Stimulated activated CD4-positive, alpha-beta T cell treated with anti-CD3 and anti-CD28 coated beads, TNF-alpha, amount 100 ng/mL, for 48 hours (primary cell): Measurements from ENCODE around the gene MYRIP.

Experiments used
- DNase-seq, 3 donors: peaks; one replicate each; pipeline ENCODE4 v3.0.0-alpha.2; 2020; ENCODE audit warnings: low read depth in 3 of 3

Gene MYRIP

DNA sequence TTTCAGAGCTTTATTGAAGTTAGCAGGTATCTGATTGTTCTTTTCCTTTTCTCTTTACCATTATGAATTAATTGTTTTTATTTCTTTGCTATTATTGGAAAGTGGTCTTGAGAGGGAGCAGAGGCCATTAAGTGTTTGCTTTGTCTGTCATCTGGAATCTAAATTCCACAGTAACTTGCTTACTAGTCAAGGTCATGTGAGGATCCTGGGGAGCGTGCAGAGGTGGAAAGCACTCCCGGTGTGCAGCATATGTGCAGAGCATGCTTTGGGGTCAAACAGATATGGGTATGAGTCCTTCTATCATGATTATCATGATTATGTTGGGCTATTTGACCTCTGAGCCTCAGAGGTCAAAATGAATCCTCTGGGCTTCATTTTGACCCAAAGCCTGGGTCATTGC is 96.4 kb downstream of the MYRIP start:
- DNase-seq, result no peak

DNA sequence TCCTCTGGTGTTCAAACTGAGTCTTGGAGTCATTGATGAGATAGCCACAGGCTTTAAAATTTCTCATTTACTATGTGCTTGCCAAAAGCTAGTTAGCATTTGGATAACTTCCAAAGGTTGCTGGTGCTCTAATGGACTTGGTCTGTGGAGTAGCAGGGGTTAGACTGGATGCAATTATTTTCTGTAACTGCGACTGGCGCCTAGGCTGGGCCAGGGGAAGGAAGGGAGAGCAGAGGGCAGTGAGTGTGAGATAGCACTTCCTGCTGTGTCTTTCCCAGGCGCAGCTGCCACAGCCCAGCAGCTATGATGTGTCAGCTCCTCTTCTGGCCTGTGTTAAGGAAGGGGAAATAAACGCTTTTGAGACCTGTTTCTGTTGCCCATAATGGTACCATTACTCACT is 98.6 kb downstream of the MYRIP start:
- no peak for DNase-seq

DNA sequence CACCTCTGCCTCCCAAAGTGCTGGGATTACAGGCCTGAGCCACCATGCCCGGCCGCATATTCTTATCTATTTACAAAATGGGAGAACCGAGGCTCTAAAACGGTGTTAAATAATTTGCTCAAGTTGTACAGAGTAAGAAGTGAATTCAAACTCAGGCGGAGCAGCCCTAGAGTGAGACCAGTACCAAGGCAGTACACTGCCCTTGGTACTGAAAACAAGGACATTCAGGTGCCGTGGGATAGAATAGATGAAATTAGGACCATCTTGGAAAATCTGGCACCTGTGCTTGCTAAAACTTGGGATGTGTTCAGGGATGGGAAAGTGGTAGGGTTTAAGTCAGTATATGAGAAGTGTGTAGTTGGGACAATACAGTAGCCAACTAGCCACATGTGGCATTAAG is 100.7 kb downstream of the MYRIP start:
- DNase-seq, result no peak

DNA sequence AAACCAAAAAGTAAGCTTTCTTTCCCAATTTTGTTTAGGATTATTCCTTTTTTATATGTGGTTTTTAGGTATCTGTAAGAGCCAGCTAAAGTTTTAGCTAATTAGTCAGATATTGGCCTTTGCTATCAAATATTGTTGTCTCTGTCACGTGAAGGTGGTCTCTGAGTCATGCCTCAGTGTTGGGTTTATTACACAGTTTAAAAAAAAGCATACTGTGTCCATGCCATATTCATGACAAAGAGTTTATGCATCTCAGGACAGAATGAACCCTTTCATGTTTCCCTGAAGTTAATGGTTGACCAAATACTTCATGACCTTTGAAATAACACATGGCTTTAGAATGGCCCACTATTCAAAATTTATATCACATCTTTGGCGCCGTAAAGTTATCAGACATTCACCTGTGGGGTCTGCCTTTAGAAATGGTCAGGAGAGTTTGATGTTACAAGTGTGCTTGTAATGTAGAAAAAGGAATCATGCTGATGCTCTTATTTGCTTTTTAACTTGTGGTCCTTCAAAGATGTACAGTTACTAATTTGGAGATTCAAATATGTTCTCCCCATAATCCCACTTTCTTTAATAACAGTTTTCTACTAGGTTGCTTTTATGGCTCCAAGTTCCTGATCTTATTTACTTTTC is 101.5 kb downstream of the MYRIP start:
- no peak for DNase-seq

DNA sequence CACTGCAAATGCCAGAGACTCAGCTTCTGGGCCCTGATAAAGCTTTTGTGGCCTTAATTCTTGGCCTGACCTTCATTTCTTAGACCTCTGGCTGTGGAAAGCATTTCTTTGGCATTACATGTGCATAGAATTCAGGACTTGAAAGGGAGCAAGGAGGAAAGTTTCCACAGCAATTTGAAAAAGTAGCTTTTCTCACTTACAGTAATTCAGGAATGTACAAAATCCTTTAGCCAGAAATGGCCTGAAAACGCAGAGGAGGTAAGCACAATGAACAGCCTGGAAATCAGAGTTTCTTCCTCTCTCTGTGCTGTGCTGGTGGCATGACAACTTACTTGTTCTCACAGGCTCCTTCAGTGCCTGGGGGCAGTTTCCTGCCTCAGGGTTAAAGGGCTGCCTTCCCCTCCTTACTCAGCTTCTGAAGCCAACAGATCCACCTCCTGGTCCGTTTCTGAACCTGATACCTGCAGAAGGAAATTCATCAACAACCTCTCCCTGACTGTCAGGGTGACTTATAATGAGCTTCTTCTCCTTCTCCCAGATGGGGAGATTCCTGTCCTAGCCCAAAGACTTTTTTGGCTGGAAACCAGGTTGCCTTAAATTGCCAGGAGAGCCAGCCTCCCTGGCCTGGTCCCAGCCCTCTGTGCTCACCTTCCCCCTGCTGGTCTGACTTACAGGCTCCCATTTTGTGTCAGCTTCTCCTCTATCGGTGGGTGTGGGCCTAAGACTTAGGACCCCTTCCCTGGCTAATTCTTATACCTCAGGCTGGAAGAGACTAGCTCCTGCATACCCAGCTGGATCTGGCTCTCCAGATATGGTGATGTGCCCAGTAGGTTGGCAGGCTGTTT is 102.3 kb downstream of the MYRIP start:
- no peak for DNase-seq

DNA sequence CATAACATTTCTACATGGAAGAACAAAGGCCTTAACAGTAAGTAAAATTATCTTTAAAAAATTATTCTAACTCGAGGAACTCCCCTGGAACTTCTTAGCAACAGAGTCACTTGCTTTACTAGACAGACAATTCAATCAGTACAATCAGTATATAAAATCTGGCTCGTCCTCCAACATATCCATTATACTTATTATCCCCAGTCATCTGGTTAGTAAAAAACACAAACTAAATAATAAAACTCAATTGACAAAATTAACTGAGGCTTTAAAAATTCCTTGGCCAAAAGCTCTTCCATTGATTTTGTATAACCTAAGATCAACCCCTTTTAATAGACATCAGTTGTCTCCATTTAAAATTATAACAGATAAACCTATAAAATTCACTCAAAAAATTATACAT is 105.6 kb downstream of the MYRIP start:
- no peak for DNase-seq

DNA sequence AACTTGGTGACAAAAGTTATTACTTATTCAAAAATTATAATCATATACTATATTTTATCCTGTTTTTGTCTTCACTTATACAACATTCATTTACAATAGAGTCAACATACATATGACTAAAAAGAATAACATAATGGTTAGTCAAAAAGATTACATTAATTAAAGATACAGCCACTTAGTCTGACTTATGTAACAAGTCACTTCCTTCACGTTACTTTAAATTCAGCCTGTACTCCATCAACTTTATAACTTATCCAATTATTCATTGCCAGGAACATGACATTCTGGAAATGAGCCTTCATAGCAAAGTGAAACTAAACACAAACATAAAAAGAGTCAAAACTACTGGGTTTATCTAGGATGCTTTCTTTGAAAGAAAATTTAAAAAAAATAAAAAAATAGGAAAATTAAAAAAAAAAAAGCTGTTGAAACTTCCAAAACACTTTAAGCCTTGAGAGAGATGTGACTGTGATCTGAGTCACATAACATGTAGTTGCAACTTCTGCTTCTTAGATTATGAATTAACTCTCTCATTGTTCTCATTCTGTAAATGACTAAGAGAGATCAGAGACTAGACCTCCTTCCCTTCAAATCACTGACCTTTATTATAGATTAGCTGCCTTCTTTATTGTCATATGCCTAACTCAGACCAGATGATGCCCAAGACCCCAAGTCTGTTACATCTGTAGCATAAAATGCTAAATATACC is 107.8 kb downstream of the MYRIP start:
- DNase-seq, result no peak

DNA sequence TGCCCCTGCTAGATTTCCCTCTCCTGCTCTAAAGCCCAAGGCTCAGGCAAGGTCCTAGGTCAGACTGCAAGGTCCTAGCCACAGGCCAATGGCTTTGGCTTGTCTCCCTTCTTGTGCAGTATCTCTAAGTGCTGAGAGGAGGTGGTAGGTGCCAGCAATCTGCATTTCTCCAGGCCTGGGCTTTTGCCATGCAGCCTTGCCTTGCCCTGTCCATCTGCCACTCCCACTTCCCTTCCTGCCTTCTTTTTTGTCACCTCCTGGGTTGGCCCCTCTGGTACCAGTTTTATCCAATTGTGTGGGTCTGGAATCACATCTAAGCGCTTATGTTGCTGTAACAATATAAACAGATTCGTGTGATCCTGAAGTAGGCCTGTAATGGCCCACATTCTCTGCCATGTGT is 109.9 kb downstream of the MYRIP start:
- DNase-seq, result no peak

DNA sequence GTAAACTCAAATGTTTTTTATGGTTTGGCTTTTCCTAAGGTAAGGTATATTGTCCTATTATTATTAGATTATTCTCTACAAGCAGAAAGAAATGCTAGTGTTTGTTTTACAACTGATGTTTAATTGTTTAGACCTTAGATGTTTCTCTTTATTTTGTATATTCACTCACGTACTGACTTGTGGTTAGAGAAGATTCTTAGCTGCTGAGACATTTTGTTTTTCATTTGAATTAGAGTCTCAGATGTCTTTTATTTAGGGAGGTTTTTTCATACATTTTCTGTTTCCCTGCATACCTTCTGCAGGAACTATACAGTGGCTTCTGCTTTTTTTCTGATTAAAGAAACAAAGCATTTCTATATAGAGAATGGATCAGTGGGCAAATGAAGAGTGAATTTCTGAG is 110.9 kb downstream of the MYRIP start:
- no peak for DNase-seq

DNA sequence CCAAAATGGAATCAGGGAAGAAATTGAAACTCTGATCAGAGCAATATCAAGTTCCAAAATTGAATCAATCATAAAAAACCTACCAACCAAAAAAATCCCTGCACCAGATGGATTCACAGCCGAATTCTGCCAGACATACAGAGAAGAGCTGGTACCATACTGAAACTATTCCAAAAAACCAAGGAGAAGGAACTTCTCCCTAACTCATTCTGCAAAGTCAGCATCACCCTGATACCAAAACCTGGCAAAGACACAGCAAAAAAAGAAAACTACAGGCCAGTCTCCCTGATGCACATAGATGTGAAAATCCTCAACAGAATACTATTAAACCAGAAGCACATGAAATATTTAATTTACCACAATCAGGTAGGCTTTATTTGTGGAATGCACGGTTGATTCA is 118.1 kb downstream of the MYRIP start:
- DNase-seq, result no peak

DNA sequence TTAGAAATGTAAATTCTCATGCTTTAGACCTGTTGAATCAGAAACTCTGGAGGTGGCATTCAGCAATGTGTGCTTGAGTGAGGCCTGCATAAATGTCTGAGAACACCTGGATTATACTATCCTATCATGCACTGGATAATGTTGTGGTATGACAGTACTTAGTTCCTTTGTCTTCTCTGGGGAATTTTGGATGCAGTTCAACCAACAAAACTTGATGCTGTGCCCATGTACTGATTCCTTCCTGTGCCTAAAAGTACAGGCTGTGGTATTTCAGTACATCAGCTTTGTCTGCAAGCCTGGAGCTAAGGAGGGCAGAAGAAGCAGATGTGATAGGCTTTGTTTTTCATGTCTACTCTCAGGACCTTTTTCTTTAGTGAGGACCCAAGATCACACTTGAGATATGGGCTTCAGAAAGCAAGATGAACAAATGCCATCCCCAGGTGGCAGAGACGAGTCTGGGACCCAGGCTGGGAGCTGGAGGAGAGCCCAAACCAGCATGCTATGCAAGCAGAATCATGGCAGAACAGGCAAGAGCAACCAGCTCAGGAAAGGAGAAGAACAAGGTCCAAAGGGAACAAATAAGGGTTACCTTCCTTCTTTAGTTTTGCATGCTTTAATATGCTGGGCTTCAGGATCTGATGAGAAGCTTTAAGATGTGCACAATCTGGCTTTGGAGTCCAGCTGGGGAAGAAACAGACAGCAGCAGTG is 124.7 kb downstream of the MYRIP start:
- no peak for DNase-seq

DNA sequence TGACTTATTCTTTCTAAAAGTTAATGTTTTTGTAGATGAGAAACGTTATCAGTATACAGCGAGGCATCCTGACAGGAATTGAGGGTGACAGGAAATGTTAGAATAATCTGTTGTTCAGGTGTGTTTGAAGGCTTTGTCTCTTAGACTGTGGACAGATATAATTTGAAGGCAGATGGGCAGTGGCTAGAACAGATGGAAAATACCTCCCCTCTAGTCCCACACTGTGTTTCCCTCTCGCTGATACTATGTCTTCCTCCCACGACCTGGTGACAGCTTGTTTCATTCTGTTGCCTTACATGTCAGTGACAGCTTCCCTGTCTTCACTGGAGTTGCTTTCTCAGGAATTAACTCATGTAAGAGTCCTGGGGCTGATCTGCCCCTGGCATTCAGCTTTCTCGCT is 125.3 kb downstream of the MYRIP start:
- no peak for DNase-seq

DNA sequence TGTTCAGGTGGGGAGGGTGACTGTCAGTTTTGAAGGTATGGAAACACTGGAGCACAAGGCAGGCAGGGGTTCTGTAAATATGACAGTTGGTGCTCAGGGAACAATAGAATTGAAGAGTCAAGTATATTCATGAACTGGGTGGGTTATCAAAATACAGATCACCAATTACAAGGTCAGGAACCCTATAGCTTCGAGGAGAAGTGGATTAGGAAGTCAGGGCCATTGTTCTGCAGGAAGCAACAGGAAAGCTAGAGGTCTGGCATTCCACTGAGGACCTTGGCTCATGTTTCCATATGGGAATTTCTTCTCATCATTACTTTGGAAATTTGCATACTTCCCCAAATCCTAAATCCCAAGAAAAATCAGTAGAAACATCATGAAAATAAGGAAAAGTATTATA is 125.9 kb downstream of the MYRIP start:
- DNase-seq, result no peak

DNA sequence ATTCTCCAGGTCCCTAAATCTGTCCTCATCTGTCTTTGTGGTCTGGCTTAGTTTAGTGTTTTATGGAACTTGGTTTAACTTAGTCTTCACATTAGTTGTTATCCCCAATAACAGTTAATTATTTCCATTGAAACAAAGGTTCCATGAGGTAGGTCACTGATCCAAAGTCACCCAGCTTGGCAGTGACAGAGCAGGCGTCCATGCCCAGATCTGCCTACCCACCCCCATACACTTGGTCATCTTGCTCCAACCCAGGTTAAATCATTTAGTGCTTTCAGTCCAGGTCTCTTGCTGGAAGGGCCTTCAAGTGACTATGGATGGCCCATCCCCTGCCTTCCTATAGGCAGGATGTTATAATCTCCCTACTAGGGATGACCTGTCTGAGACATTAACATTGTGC is 127.4 kb downstream of the MYRIP start:
- DNase-seq, result no peak

DNA sequence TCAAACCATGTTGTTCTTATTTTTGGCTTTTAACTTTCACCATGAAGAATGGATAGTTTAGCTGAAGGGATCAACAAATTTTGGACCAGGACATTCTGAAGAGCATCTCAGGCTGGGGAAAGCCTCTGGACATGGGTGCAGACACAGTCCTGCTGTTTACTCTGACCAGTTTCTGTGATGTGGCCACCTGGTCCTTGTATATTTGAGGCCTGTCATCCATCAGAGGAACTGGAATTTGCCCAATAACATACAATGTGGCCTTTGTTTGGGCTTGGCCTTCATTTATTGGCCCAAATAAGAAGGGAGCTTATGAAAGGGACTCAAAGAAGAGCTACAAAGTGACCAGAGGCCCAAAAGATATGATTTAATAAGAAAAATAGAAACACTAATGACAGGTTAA is 127.9 kb downstream of the MYRIP start:
- no peak for DNase-seq

DNA sequence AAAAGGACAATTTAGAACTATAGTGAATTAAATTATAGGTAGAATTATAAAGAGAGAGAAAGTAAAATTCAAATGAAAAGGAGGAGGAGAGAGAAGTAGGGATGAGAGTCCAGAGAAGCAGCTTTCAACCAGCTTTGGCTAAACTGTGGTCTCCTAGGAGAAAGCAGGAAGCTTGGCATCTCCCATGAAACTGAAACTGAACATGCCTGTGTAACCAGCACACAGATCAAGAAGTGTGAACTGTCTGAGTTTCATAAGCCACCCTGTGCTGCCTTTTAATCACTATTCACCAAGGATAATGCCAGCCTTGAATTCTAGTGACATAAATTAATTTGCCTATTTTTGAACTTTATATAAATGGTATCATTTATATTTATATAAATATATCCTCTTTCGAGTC is 128.5 kb downstream of the MYRIP start:
- DNase-seq, result no peak

DNA sequence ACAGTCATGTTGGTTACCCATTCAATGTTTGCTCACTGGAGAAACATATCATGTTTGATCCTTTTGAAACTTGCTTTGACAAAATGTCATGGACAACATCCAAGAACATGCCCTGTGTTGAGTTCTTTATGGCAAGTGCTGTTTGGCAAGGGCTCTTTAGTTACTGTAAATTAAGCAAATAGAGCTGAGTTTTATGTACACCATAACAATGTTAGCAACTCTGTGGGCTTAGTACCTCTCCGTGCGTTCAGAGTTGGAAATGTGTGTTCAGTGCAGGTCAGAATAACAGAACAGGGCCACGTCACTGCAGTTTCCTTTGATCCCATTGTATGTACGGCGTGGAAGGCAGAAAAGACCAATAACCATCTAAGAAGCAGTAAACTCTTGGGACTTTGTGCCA is 132.5 kb downstream of the MYRIP start:
- DNase-seq, result no peak

DNA sequence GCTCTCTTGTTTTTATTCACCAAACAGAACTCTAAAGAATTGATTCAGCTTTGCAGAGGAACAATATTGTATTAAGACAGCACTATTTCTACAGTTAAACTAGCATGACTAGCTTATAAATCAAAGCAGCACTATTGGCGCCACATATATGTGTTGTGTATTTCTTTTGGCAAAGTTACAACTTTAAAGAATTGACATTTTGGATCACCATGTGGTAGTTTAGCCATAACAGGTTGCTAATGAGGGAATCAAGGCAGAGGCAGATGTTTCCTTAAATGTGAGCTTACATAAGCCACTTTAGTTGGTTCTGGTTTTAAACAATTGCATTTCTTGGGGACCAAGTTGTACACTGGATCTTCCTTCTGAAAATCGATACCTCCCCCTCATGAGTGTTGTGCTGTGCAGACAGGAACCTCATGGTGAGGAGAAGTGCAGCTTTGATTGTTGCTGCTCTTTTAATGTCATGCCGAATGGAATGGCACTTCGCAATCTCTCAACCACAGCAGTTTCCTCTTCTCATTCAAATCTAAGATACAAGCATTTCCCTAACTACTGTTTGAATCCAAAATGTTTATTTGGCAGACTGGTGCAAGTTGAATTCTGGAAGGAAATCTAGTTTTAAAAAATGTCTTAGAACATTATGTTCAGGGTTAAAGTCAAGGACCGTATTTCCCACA is 151.2 kb downstream of the MYRIP start:
- DNase-seq, result no peak

DNA sequence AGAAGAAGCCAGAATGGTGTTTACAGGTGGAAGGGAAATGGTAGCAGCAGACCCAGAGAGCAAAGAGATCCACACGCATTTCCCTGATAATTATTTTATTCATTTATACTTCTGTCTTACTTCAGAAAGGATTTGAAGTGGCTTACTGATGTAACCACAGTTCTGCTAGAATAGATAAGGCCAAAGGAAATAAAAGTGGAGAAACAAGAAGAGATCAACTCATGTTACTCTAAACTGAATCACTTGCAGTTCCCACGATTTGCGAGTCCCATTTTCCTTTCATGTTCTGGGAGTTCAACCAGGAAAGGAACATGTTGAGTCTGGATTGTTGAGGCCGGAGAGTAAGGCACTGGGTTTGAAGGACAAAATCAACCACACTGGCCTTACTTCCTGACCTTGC is 151.8 kb downstream of the MYRIP start:
- no peak for DNase-seq

DNA sequence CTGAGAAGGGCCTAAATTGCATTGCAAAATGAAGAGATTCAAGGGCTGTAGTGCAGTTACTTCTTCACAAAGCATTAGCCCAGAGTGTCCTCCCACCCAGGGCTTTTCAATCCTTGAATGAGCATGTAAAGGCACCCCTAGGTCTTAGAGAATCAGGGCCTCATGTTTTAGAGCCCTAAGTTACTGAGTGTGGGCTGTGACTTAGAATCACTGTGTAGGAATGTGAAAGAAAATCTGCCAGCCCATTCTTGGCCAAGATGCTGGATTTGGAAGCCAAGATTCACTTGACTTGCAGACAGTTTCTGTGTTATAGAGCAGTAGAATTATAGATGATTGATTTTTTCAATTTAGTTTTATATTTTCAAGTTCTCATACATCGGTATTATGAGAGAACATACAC is 153.2 kb downstream of the MYRIP start:
- DNase-seq, result no peak

DNA sequence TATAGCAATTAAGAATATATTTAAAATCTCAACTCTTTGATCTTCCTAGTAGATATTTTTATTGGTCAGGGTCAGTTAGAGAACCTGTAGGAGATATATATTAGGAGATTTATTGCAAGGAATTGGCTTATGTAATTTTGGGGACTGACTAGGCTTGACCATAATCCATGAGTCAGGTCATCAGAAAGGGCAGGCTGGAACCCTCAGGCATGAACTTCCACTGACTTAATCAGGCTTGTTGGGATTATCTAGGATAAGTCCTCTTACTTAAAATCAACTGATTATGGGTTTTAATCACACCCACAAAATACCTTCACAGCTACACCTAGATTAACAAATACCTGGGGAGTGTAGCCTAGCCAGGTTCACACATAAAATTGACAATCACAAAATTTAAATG is 156.1 kb downstream of the MYRIP start:
- no peak for DNase-seq

DNA sequence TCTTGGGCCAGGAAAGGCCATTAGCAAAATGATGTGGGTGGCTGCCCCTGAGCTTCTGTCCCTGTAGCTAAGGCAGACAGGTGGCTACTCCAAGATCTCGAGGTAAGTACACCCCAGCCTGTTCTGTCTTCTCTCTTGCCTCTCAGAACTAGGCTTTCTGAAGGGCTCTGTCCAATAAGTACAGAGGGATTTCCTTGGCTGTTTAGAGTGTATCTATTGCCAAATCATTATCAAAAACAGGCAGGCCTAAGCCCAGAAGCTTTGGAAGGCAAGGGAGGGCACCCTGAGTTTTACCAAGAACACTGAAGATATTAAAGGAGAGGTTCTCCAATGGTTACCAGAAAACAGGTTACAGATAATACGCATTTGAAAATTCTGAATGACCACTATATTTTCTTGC is 156.6 kb downstream of the MYRIP start:
- no peak for DNase-seq
